ENCODE data around the gene FAM186B.

Gene FAM186B

DNA sequence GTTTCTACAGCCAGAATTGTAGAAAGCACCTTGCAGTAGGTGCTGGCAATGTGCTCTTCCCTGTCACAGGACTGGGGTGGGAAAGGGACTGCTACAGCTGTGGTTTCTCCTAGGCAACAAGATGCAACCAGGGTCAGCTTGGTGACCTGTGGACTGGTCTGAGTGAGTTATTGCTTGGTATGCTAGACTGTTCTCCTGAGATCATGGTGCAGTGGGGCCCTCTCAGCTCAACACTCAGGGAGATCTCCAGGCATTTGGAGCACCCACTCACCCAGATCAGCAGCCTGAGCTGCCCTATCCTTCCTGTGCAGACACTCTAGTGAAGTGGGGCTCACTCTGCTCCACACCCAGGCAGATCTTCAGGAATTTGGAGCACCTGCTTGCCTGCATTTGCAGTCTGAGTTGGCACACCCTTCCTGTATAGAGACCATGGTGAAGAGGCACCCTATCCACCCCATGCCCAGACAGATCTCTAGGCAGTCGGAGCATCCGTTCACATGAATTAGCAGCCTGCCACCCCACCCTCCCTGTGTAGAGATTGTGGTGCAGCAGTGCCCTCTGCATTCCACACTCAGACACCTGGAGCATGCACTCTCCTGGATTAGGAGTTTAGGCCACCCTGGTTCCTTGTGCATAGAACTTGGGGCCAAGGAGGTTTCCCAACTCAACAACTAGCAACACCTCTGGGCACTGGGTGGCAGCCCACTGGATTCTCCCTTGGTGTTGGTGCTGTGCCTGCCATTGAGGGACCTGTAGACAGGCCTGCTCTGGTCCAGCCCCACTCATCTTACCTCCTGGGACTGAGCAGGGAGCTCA is 3.8 kb upstream of the FAM186B start:
- DNase-seq, result no peak

DNA sequence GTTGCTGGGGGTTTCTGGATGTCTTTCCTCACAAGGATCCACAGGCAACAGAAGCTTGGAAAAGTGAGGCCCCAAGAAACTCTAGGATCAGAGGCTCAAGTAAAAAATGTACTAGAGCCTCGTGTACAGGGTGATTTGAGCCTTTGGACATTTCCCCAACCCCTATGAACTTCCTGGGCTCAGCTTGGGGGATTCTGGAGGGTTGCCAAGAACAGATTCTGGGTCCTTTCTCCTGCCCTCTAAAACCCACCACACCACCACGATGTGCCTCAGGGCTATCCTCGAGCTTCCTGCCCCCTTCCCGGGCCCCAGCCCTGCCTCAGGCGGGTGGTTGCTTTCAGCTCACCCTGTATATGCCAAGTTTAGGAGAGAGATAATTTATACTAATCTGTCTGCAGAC is 583 bp downstream of the FAM186B start:
- DNase-seq, result no peak

DNA sequence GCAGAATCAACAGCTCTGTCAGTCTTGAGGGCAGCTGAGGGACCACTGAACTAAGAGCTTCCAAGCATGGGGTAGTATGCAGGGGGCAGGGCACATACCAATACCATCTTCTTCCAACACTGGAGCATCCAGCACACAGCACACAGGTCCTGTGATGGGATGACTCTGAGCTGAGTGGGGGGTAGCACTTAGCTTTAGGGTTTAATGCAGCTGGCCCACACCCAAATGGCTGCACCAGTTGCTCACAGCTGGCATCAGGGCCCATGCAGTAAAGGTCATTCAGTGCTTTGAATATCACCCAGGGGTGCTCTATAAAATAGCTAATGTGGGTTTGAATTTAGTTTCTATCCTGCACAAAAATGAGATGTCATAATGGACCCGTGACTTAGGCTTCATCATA is 1.7 kb downstream of the FAM186B start:
- no peak for DNase-seq

DNA sequence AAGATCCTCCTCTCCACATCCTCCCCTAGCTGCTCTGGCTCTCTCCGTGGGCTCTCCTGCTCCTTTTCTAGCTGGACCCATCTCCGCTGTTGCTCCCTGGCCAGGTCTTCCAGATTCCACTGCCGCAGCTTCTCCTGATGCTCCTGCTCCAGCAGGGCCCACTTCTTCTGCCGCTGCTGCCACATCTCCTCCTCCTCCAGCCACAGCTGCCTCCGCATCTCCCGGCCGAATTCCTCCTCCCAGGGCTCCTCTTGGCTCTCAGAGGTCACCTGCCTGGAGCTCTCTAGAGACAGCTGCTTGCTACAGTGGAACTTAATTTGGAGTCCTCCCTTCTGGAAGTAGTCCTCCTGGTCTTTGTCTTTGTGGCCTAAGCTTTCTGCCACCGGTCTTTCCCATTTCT is 5.5 kb downstream of the FAM186B start:
- no peak for DNase-seq

DNA sequence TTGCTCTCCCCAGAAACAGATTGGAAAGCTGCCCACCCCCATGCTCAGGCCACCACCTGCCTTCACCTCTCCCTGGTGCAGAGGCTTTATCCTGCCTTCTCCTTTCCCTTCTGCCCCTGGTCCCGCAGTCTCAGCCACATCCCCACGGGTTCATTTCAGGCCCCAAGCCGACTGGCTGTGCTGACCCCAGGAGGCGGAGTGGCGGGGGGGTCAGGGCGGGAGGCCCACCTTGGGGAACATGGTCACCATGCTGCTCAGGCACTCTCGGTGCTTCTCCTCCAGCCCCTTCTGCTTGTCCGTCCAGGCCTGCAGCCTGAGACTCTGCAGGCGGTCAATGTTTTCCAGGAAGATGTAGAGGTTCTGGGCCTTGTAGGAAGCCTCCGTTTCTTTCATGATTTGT is 6.9 kb downstream of the FAM186B start:
- DNase-seq, result no peak

DNA sequence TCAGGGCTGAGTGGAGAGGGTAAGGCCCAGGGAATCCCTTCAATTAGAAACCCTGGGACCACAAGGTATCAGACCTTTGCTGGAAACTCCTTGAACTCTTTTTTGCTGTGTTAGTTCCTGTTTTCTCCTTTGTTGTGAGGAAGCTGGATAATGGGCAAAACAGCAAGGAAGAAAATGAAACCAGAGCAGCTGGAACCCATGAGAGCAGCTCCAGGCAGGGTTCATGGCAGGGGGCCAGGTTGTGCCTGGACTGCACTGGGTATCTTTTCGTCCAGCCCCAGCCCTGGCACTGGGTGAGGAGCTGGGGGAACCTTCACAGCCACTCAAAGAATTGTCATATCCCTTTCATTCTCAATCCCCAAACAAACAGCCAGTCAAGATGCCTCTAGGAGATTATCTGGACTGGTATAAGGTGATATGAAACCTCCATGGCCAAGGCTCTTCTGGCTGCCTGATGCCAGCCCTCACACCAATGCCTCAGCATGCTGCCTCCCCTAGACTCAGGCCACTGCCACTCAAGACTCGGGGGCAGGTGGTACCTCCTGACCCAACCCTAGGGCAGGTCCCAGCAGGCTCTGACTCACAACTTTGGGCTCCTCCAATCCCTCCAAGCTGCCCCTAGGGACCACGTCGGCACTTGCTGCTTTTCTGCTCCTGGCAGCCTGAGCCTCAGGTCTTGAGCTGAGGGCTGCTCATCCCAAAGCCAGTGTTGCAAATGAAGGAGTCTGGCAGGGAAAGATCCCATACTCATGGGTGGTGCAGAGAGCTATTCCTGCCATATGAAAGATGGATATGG is 16.5 kb downstream of the FAM186B start:
- no peak for DNase-seq

DNA sequence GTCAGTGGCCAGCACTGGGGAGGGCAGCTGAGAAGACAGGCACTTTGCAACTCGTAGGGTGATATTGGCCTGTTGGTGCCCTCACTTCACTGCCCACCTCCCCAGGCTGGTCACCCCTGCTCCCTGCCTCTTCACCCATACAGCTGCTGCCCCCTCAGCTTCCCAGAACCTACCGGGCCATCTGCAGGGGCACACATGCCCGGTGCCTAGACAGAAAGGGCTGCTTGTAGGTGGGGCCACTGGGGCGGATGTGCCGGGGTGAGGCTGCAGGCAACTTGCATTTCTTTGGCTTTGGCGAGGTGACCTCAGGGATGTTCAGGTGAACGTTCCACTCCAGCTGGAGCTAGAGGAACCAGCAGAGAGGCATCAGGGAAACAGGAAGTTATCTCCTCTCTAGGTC is 17.2 kb downstream of the FAM186B start:
- DNase-seq, result no peak

DNA sequence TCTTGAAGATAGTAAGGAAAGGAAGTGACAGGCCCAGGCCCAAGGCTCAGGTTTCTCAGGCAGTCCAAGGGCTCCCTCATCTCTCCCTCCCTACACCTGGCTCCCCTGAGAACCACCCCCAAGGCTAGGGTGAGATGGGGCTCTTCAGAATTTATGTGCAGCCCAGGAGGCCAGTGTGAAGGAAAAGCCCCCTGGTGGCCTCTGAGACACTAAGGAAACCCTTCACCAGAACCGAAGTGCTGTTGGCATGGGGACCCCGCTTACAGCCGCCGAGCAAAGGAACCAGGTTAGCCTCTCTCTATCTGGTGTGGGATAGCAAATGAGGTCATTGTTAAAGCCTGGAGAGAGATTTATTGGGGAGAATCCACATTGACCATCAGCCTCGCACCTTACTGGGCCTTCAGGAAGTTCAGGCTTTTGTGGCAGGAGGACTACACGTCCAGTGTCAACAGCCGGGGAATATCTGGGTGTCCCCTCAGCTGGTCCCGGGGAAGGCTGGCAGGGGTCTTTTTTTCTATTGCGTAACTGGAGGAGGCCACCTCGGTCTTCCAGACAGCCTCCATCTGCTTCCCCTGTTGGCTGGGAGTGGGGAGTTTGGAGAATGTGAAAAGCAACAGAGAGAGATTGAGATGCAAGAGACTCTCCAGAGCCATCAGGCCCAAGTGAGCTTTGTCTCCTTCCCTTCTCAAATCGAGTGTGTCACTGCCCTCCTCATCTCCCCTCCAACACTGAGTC is 18.1 kb downstream of the FAM186B start:
- no peak for DNase-seq

DNA sequence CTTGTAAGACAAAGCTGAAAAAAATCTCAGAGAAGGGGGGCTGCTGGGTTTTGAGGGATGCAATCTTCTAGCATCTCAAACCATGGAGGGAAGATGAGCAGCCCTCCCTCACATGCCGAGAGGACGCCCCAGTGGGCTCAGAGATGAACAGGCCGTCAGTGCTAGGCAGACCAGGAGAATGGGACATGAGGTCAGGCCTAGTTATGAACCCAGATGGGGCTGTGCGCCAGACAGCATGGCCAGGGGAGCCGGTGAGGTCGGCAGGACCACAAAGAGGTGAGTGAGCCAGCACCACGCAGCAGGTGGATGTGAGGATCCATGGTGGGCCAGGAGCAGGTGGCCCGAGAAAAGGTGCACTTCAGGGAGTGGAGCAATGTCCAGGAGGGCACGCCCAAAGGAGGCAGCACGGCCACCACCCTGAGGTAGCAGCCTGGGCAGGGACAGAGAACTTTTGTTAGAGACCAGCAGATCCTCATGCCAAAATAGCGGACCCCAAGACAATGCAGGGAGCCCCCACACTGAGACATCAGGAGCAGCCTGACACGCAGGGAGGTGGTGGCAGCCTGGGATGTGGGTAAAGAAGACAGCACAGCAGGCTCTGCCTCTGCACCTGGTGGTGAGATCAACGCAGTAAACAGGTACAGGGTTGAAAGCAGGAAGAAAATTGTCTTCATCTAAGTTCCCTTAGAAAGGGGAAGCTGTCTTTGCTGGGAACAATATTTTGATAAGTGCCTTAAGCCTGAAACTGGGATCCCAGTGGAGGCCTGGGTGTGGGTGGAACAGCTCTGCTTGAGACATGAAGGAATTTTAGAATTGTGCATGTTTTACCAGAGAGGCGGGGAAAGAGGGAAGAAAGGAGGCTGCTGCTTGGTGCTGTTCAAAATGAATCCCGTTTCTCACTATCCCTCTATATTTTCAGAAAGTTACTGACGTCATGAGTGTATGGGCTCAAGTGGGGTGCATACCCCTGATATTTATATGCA is 19.7 kb downstream of the FAM186B start:
- DNase-seq, result no peak

DNA sequence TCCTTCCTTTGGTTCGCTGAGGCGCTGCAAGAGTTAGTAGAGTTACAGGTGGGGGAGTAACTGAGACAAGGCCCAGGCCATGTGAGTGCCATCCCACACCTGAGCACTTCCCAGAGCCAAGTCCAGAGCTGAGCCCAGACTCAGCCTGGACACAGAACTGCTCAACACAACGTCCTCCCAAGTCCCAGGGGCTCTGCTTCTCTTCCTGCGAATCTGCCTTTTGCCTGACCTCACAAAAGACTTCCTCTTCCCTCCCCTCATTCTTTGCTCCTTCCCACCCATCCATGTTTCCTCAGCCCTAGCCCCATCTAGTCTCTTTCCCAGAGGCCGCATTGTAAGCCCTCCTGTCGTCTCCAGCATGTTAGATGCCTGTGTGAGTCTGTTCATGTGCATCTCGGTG is 20.8 kb downstream of the FAM186B start:
- DNase-seq, result no peak

DNA sequence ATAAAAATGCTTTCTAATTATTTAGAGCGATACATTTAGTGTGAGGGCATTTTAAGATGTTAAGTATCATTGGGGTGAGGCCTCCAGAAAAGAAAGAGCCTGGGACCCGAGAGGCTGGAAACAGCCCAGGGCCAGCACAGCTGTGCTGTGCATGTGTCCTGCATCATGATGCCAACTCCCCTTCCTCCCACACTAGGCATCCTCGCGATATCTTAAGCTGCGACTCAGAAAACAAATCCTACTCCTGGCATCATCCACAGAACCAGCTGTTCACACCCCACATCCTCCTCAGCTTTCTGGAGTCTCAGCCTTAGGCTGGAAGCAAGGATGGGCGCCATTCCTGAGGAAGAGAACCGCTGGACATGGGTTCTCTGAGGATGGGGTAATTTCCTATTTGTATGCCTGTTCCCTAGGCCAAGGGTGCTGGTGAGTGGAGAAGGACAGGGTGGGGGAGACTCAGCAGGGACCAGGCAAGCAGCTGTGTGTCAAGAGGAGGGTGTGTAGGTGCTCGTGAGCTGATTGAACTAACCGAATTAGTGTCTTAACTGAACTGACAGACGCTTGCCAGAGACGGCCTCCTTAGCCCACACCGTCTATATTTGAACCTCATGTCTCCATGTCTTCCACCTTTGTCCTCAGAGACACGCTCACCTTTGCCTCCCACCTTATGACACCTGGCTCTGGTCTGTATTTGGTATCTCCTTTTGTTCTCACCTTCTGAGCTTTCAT is 21.9 kb downstream of the FAM186B start:
- no peak for DNase-seq

DNA sequence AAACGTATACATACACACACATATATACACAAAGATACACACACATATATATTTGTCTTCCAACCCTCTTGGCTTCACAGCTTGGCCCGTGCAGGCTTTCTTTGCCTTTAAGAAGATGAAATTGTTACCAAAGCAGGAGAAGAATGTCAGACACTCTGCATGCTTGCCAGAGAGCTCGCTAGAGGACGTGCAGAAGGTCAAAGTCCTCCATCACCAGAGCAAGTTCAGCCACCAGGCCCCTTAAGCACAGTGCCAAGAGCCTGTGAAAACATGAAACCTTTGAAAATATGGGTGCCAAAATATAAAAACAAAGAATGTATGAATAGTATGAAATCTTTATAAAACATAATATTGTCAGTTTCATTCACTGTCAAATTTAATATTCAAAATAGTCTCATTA is 22.6 kb downstream of the FAM186B start:
- DNase-seq, result no peak

DNA sequence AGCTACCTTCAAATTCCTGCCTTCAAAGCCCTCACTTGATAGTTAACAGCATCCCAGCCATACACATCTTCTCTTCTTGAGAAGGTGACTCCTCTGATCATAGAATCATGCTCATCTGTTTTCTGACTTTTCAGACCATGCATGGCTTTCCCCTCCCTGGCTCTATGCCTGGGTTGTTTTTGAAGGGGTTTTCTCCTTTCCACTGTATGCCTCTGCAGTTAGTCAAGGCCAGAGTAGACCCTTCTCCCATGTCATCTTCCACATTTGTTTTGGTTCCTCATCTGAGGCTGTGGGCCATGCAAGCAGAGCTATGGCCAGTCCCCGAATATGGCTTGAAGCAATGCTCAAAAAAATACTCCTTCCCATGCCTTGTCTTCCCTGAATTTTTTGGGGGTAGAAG is 23.2 kb downstream of the FAM186B start:
- DNase-seq, result no peak

DNA sequence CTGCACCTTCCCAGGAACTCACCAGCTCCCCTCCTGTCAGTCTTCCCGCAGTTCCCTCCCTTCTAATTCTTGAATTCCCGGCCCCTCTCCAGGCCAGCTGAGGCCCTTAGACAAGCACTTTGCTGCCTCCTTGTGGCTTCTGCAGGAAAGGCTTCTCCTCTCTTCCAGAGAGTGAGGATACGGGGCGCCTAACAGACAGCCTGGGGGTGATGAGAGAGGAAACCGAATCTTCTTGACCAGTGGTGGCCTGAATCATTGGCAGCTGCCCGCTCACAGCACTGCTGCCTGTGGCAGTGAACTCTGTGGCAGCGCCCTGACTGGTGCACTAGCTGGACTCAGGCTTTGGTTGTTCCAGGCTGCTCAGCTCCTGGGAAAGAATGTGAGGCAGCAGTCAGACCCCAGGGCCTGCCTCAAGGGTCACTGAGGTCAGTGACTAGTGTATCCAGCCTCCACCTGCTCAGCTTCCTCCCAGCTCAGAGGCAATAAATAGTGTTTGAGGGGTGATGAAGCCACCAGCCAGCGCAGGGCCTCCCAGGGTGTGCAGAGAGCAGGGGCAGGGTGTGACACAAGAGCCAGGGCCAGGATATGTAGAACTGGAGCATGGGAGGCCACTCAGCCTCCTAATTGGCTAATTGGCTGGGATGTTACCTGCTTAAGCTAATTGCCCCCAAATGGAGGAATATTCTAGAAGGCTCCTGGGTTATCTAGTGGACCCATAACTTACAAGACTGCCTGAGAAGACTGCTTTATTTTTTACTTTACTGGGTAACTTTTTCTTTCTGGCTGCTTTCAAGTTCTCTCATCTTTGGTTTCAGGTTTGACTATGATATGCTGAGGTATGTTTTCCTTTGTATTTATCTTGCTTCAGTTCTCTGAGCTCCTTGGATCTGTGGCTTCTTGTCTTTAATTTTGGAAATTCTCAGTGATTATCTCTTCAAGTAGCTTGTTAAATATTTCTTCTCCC is 24.6 kb downstream of the FAM186B start:
- peak; percentile 80 to 81 for DNase-seq

DNA sequence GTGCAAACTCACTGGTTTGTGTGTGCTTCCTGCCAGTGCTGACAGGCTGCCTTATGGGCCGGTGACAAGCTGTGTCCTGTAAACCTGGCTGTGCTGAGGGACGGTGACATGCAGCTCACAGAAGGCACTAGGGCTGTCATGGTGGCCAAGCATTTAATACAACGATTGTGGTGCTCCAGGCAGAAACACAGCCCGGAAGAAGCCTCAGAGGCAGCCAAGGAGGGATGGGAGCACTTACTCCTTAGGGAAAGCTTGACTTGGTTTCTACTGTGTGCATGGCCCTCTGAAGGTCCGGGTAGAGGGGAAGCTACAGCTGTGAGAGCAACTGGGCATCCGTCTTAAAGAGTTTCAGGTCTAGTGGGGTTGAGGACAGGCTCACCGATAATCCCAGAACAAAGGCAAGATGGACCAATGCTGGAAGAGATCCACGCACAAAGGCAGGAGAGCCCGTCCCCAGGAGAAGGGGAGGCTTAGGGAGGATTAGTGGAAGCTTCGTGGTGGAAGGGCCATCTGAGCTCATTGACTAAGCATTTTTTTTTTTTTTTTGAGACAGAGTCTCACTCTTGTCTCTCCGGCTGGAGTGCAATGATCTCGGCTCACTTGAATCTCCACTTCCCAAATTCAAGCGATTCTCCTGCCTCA is 26.8 kb downstream of the FAM186B start:
- no peak for DNase-seq

DNA sequence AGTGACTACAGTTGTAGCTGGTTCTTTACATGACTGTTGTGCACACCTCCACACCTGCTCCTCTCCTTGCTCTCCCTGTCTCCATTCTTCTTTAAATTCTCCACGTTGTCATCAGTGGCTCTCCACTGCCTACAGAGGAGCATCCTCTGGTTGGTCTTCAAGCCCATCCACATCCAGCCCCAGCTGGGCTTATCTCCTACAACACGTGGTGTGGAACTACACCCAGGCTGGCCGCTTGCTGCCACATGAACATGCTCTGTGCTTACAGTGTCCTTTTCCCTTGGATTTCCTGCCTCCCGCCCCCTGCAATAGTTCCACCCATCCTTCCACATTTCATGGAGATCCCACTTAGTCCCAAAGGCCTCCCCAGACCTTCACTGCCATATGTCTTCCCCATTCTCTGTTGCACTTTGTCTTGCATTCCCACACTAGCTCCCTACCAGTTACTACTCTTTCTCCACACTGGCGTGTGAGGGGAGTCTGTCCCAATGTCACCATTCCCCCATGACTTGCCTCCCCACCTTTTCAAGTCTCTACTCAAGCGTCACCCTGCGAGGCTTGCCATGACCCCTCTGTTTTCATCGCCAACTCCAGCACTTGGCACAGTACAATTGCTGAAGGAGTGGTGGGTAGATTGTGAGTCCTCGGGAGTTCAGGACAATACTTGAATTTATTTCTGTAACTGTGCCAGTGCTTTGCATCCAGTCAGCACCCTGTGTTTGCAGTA is 27.7 kb downstream of the FAM186B start:
- no peak for DNase-seq

DNA sequence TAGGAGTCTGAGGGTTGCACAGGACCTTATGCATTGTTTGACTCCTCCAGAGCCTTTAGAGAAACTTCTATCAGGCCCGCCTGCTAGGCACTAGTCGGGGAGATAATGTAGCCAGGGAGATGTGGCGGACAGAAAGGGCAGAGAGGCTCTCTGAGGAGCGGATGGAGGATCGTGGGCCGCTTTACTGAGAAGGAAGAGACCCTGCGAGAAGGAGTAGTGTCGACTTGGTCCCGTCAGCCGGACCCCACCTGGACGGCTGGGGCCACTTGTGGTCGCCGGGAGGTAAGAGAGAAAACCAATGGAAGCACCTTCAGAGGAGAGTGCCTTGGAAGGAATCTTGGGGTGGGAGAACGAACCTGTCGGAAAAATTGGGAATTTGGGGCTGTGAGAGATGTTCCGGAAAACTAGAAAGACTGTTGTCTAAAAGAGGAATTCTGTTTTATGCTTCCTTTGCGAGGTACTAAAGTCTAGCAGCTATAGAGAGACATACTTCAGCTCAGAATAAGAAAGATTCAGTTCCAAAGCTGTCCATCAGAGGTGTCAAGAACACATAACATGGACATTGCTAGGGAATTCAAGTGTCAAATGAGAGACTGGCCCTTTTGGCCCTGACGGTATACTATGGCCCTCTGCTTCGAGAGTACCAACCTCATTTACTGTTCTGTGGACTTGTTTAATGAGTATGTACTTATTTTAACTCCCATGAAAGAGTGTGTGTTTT is 36.8 kb downstream of the FAM186B start:
- DNase-seq, result no peak

DNA sequence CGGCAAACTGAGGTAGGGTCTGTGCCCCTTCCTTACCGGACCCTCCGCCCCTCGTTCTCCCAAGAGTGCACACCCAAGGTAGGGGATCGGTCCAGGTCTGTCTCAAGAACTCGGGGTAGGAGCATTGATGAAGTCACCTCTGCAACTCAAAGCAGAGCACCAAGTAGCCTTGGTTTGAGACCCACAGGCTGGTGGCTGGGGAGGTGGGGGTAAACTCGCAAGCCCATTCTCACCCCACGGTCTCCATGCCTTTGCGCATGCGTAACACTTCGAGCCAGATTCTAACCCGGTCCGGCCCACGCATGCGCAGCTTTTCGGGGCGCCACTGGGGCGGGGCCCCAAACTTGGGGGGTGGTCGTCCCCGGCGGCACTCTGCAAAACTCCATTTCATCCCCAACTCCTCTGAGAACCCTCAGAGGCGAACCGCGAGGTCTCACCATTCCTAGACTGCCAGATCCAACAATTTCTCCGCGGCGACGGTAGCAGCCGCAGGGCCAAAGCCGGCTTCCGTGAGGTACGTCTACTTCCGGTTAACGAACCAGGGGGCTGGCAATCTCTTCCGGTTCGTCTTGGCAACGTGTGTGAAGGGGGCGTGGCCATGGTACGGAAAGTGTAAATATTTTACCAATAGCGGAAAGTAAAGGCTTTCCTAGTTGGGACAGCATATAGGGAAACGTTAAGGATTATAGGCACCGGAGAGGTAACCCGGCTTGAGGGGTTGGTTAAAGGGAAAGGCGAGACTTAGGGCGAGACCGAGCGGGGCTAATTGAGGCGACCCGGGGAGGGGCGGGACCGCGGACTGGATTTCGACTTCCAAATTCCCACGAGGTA is 37.6 kb downstream of the FAM186B start, which contains the start of gene MCRS1:
Gene MCRS1 (minus strand): TSS at position 532 of the 831 bp plus-strand sequence. CDS start 1,411 bp downstream, outside the sequence.
- DNase-seq, result peak; percentile 88 to 91
